Stimulated activated CD4-positive, alpha-beta T cell treated with anti-CD3 and anti-CD28 coated beads, Interleukin-2, amount 100 ng/mL, for 24 hours (primary cell): Measurements from ENCODE around the gene AATF.
"Not testable (repeated sequence)": the region's sequence is repeated elsewhere in the genome, so short reads cannot be mapped to it uniquely, and the experiment has no call there.

Experiments
- DNase-seq, 2 donors: peaks; one replicate each; pipeline ENCODE4 v3.0.0-alpha.2; 2020

Gene AATF

DNA sequence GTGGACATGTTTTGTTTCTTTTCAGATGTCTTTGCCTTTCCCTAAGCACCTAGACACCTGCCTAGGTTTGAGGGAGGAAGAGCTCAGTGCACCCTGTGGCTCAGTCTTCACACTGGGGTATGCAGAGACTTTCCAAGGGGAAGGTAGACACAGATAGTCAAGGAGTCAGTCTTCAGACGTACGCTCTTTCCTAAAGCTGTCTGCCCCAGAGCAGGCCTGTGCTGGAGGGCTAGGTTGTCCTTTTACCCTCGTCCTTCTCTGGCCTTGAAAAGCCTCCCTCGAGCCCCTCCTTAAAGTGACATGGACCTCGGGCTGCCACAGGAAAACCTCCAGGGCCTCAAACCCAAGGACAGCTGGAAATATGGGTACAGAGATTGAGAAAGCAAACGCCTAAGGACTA is 103.7 kb downstream of the AATF start:
- no peak for DNase-seq

DNA sequence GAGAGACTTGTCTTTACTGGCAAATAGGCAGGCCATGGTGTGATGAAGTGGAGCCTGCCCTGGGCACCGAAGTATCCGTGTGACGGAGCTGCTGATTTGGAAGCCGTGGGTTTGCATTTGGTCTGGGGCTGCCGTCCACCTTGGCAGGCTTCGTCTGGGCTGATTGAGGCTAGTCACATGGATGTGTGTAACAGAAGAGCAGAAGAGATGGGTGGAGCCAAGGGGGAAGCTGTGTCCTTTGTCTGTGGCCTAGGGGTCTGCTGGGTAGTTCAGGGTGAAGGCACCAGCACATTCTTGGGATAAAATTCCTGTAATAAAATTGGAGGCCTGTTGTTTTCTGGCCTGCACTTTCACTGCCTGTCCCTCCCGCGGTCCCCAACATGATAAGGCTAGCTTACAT is 106.1 kb downstream of the AATF start:
- DNase-seq: no peak

DNA sequence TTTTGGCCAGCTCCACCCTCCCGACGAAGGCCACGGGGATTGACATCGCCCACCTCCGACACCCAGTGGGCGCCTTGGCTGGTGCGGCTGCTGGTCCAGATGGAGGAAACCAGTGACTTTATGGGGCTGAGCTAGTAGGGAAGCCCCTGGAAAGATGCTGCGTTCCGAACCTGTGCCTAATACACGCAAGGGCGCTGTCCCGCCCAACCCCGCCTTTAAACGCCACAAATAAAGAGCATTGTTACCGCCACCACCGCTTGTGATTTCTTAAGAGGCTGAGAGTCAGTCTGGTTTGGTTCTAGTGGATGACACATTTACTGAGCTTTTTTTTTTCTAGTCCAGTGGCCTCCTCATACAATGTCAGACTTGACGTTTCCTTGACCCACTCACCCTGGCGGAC is 107.9 kb downstream of the AATF start:
- no peak for DNase-seq

DNA sequence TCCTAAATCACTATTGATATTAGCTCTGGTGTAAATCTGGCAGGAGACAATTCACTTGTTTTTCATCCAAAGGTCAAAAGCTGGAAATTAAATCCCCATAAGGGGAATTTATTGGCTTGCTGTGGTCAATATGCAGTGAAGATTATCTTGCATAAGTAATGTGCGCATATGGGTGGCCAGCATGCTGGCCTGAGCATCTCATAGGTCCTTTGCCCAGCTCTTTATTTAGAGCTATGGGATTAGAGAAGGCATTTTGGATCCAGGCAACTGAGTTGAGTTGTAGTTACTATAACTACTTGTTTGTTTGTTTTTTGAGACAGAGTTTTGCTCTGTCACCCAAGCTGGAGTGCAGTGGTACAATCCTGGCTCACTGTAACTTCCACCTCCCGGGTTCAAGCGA is 110.7 kb downstream of the AATF start:
- no peak for DNase-seq

DNA sequence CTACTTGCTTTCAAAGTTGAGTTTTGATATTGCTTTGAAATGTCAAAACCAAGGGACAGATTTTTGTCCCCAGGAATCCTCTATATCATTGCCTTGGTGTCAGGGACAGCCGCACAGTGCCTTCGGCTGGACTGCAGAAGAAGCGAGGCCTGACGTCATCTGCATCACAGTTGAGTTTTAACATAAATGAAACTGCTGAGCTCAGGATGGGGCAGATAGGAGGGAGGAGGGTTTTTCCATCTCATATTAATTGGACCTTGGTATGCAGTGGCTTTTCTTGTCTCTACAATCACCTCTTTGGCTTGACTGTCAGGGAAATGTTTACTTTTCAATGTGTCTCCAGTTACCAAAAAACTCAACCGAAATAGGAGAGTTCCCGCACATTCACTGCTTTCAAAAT is 111.3 kb downstream of the AATF start:
- DNase-seq: no peak

DNA sequence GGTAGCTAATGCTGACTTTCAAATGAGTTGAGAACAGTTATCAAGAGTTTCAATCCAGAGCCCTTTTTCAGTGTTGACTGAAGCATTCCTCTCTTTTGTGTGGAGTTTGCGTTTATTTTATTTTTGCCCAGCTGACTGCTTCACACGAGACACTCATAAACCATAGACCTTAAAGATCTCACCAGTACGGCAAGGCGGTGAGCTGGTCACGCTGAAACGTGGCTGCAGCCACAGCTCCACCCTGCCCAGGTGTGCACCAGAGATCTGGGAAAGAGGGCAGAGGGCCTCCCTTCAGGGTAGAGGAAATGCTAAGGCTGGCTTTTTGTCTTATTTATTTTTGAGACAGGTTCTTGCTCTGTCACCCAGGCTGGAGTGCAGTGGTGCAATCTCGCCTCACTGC is 112.2 kb downstream of the AATF start:
- no peak for DNase-seq

DNA sequence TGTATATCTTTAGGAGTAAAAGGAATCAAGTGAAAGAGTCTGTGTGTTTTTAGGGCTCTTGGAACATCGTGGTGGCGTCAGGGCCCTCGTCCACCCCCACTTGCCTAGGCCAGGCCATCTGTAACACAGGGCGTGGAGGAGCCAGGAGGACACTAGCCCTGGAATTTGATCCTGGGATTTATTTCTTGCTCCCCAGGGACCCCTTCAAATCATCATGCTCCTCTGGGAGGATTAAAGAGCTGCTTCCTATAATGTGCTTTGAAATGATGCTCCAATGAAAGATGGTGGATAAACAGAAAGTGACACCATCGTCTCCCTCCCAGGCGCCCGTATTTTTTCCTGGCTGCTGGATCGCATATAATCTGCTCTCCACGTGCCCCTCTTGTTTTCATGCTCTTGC is 113.3 kb downstream of the AATF start:
- DNase-seq: no peak

DNA sequence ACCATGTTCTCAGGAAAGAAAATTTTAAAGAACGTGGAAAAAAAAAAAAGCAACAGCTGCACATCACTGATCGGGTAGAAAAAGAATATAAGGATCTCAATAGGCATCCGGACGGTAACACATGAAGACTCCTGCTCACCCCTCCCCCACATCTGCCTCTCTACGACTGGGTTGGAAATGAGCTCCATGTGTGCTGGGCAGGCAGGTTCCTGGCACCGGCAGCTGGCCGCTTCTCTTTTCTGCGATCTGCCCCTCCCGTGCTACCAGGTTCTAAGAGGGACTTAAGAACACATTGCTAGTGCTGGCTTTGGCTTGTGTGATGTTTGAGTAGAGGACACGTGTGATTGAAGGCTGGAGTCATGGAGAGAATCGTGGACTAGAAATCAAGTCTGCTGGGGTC is 115.5 kb downstream of the AATF start:
- no peak for DNase-seq

DNA sequence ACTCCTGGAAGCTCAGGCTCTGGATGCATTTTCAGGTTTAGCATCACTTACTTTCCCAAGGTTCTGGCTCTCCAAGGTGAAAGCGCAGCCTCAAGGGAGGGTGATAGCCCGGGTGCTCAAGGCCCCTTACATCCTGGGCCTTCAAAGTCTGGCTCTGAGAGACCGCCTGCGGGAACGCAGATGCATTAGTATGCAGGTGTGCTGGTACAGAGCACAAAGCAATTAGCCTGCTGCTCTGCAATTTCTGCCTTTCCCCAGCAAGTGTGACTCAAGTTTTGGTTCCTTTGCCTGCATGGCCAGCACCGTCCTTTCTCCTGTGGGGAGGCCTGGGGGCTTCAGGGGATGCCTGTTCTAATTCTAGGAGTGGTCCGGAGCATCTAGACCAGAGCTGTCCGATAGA is 116.2 kb downstream of the AATF start:
- DNase-seq: no peak

DNA sequence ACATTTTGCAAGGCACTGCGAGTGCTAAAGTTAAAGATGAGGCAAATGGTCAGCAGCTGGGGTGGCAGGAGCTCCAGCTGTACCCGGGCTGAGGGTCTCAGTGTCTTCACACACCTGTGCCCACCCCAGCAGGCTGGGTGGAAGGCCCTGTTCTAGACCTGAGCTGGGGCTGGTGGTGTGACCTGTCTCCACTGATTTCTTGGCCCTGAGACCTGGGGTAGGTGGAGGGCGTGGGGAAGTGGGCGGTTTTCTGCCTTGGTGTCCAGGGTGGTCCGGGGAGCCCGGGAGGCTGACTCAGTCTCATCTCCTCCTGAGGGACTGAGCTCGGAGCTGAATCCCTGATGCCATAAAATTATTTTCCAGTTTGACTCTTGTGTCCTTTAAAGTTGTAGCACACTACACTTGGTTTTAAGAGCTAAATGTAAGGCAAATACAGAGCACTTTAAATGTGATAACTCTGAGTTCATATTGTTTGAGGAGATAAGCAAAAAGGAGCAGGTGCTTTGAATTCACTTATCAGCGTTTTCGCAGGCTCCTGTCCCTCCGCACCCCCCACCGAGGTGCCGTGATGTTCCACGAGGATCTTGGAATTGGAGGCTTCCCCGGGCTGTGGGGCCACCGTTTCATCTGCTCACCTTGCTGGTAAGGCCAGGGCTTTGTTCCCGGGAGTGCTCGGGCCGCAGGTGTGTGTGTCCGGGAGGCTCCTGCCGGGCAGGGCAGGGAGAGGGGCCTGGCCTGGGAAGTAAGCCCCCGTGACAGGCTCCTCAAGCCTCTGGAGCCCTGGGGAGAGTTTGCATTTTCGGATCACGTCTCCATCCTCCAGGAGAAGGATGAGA is 117.0 kb downstream of the AATF start:
- no peak for DNase-seq

DNA sequence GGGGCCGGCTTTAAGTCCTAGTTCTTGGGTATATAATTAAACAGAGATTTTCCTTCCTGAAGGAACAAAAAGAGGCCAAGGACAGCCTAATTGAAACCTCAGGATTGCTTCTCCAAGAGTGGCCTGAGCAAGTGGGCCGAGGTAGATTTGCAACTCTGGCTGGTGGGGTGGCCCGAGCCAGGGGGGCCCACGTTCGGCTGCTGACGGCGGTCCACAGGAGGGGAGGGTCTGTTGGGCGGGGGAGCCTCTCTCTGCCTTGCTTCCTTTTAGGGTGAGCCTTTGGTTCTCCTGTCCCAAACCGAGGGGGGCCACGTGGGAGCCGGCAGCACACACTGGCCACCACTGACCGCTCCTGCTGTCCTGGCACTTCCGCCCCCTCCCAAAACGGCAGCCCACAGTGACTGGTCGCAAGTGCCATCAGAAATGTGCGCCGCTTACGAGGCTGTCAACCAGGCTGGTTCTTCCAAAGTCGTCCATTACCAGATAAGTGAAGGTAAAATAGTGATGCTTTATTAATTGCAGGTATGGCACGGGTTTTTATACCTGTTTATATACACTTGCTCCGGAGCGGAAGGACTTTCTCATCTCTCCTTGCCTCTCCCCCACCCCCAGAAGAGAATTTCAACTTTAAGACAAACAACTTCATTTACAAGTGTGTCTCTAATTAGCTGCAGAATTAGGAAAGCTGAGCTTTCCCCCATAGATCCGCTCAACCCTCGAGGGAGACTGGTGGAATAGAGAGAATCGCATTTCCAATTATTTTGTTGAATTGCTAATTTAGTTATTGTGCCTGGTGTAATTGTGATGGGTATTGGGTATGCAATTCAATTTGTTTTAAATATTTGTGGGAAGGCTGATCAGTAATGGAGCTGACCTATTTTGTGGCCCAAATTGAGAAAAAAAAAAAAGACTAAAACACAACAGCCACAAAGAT is 117.8 kb downstream of the AATF start:
- no peak for DNase-seq

DNA sequence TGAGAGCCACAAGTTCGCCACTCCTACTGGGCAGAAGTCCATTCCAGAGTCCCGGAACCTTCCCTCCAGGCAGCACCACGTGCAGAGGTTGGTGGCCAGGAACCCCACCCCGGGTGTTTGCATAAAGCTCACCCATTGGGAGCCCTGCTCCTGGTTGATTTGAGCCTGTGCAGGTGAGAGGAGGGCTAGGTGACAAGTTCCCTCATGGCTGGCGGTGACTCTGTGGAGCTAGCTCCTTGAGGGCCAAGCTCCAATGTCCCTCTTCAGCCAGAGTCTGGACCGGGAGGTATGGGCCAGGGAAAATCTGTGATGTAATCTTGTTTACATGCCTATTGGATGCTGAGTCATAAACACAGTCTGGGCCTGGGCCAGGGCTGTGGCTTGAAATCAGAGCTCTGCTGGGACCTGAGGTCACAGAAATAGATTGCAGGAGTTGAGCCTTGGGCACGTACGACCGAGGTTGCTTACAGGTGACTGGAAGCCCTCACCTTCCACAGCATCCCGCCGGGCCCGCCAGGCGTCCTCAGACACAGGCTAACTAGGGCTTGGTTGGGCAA is 118.9 kb downstream of the AATF start:
- DNase-seq: no peak

DNA sequence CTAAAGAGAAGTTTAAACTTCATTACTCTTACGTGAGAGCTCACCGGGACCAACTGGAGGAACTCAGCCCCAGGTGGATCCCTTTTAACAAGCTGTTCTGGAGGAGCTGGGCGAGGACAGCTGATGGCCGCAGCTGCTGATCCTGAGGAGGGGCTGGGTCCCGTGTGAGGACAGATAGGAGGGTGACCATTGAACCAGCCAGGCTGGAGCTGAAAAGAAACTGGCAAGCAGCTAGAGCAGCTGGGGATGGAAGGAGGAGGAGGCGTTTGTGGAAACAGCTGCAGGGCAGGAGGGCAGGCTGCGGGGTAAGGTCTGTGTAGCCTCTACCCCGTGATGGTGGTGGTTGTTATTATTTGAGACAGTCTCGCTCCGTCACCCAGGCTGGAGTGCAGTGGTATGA is 119.5 kb downstream of the AATF start:
- no peak for DNase-seq

DNA sequence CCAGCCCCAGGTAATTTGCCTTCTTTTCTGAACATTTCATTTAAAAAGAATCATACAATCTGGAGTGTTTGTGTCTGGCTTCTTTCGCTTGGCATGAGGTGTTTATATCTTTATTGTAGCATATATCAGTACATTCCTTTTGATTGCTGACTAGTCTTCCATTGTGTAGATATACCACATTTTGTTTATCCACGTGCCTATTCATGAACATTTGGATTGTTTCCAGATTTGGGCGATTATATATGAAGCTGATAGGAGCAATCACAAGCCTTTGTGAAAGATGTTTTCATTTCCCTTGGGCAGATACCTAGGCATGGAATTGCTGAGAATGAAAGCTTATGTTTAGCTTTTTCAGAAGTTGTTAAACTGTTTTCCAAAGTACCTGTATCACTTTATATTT is 120.3 kb downstream of the AATF start:
- DNase-seq: no peak

DNA sequence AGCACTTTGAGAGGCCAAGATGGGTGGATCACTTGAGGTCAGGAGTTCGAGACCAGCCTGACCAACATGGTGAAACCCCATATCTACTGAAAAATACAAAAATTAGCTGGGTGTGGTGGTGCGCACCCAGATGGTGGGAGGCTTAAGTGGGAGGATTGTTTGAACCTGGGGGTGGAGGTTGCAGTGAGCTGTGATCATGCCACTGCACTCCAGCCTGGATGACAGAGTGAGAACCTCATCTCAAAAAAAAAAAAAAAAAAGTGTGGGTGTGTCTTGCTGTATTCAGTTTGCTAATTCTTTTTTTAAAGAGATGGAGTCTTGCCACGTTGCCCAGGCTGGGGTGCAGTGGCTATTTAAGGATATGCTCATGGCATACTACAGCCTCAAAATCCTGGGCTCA is 124.7 kb downstream of the AATF start:
- not testable (repeated sequence) for DNase-seq

DNA sequence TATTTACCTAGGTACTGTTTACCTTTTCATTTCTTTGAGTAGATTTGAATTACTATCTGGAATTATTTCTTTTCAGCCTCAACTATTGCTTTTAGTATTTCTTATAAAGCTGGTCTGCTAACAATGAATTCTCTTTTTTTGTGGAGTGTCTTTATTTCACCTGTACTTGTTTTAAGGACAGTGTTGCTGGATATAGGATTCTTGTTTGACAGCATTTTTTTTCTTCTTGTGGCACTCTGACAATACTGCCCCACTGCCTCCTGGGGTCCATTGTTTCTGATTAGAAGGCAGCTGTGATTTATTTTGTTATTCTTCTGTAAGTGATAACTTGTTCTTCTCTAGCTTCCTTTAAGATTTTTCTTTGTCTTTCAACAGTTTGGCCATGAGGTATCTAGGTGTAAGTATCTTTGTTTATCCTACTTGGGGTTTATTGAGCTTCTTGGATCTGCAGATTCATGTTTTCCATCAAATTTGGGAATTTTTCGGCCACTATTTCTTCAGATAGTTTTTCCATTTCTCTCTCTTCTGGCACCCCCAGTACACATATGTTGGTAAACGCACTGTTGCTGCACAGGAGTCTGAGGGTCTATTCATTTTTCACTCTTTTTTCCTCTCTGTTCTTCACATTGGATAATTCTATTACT is 130.4 kb downstream of the AATF start:
- DNase-seq: no peak

DNA sequence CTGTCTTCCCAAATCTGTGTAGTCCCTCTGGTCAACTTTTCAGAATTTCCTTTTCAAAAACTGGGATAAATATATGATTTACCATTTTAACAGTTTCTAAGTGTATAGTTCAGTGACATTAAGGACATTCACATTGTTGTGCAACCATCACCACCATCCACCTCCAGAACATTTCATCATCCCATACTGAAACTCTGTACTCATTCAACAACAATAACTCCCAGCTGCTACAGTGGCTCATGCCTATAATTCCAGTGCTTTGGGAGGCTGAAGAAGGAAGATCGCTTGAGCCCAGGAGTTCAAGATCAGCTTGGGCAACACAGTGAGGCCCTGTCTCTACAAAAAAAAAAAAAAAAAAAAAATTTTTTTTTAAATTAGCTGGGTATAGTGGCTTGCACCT is 131.0 kb downstream of the AATF start:
- no peak for DNase-seq

DNA sequence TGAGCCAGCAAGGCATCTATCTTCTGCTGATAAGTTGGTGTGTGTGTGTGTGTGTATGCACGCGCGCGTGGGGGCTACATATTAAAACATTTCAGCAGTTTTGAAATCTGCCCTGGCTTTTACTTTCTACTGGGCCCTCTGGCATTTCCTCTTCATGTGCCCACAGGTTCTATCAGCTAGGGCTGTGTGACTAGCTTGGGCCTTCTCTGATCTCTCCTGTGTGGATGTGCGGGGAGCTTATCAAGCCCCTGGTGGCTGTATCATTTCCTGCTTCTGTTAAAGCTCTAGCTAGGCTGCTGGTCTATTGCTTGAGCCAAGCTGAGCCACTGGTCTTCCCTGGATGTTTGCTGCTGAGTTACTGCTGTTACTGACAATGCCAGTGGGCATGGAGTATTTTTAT is 132.5 kb downstream of the AATF start:
- no peak for DNase-seq

DNA sequence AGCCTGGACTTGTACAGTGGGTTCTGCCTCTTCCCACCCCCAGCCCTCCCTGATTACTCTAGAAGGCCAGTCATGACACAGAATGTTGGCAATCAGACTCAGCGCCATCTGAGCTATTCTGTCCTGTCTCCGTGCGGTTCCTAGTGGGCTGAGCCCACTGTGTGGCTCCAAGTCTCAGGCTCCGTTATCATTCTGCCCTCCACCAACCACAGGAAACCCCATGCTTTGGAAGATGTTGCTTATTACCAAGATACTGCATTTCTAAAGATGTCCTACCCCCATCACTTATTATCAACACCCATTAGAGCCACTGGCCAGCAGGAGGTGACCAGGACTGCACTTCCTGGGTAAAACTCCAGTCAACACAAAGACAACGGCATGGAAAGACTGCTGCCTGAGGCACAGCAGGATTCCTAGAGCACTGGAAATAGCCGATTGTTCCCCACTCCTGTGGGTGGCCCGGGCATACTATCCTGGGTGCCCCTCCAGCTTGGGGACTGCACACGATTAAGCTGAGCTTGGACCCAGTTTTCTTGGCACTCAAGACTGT is 133.6 kb downstream of the AATF start:
- no peak for DNase-seq

DNA sequence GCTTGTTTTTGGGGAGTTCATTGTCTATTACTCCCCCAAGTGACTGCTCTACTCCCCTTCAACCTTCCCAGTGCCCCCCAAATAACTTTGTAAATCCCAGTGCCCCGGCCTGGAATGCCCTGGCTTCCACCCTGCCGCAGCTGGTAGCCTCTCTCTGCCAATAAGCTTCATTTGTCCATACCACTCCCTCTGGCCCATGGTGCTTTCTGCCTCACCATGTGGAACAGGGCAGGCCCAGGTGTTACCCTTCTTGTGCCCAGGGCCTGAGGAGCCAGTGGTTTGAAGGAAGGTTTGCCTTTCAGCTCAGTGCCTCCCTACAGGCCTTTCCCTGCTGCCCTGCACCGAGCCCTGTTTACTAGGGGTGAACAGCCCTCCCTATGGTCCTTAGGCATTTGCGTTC is 134.2 kb downstream of the AATF start:
- no peak for DNase-seq

DNA sequence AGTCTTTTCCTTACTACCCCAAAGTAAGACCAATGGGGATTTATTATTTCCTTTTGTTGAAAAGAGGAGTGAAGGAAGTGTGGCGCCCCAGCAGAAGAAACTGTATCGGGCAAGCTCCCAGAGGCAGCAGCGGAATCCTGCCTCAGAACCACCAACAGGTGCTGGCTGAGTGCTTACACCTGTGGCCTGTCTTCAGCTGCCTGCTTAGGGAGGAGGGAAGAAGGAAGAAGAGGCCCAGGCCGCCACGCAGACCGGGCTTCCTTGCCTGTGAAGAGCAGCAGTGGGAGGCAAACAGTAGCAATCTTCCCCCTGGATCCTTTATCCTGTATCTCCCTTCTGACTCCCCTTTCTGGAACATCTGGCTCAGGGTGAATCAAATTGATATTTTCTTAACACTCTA is 134.7 kb downstream of the AATF start:
- no peak for DNase-seq

DNA sequence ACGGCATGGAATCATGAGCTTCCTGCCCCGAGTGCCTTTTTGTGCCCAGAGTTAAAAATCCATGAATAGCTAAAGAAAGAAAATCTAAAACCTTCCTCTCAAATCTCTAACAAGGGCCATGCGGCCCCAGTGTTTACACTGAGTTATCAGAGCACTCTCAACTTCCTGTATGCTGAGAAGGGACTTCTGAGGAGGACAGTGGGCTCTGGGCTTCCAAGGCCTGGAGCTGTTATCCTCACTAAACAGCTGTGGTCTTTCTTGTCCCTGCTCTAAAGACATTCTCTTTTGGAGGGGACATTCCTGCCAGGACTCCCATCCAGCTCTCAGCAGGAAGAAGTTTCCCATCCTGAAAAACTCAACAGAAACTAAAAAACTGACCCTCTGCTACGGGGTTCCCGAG is 135.6 kb downstream of the AATF start:
- no peak for DNase-seq

DNA sequence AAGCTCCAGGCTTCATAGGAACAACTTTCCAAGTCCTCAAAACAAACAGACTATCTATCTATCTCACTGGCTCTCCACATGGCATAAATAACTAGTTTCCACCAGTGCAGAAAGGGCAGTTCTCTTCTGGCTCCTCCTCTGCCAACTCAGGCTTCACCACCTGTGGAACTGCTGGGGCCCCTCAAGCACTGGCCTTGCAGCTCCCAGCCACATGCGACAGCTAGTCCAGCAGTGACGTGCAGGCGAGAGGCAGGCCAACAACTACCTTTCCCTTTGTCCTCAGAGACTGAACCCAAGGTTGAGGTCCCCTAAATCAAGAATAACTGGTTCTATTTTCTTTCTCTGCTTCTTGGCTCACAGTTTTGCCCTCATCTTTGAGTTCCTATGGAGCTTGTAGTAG is 137.6 kb downstream of the AATF start:
- no peak for DNase-seq
